ENCODE results near the gene EFL1.
A peak's percentile ranks its signal among the peaks of the same experiment; 100 is the strongest.

EFL1 gene

DNA sequence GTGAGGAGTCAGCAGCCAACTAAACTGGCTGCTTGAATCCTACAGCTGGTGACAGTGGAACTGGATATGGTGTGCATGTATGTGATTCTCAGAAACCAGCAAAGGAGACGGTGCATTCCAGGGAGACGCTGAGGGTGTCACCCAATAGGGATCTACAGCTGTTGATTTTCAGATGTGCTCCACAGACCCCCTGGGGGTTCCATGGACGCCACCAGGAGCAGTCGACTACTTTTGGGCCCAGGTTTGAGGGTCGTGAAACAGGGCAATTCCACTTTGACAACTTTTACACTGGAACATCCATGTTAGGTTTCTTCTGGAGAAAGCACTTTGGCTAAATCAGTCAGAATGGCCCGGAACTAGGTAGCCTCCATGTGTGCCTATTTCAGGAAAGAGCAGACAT, 145.2 kb downstream of the EFL1 start:
- no peak for DNase-seq

GRCh38 chr15:82114660-82115059, 147.9 kb downstream of the EFL1 start:
- no peak for DNase-seq

DNA sequence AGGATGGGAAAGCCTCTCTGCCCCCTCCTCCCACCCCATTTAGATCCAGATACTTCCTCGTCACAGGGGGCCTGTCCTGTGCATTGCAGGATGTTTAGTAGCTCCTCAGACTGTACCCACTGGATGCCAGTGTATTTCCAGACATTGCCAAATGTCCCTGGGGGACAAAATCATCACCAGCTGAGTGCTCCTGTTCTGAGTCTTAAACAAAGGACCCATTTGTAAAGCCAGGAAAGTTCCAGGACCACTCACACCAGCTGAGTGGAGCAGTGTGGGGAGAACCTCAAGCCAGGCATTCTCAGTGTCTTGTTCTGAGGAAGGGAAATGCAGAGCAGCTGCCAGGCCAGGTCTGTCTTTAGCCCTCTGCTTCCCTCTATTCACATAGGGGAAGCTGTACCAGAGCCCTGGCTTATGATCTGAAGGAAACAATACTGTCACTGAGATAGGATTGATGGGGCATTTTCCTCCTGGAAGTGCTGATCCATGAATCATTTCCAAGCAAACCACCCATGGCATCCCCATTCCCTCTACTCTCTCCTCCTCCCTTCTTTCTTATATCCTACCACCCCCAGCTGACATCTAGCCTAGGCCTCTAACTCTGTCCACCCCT, 149.3 kb downstream of the EFL1 start:
- no peak for DNase-seq

DNA sequence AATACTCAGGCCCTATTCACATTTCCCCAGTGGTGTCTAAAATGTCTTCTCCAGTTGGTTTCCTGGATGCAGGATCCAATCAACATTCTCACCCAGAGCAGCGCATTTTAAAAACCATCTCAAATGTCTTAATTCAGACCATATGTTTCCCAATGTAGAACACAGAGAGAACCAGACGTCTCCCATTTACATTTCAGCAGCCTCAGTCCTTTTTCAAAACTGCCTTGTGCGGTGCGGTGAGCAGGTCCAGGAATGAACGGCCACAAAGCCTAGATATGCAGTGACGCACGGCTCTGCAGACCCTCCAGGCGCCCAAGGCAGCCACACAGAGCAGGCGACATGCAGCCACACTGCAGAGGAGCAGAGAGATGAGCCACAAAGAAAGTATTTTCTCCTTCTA, 150.6 kb downstream of the EFL1 start:
- DNase-seq = no peak

DNA sequence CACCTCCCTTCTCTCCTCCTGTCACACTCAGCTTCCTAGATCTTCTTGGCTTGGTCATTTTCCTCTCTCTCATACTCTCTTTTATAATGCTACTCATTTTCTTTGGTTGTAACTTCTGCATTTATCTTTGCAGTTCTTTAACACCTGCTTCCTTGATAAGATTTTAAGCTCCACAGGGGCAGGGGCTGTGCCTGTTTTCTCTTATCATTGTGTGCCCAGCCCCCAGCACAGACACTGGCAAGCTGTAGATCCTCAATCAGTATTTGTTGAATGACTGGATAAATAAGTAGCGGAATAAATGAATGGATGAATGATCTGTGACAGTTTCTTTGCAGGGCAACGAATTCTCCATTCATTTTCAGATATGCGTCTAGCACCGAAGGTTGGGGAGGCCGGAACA, 152.4 kb downstream of the EFL1 start:
- no peak for DNase-seq

DNA sequence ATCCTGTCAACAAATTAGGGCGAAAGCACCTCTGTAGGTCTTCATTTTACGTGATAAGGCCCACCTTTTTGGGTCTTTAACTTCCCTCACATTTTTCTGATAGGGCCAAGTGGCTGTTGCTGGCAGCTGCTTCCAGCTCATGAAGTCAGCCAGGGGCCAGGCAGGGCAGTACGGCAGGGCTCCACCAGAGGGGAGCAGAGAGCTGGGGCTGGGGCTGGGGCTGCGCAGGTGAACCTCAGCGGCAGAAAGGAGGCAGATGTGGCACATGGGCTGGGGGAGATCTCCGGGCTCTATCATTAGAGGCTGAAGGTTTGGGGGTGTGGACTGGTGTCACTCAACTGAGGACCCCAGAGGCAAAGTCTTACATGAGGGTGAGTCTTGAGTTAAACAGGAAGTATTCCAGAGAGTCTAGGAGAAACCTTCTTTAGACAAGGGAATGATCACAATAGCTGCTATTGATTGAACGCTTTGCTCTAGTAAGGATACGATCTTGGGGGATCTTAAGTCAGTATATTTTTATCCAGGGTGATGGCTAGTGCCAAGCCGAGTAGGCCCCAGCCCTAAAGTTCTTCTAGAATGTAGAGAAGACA, 153.9 kb downstream of the EFL1 start:
- peak; percentile 24 to 36 for DNase-seq

DNA sequence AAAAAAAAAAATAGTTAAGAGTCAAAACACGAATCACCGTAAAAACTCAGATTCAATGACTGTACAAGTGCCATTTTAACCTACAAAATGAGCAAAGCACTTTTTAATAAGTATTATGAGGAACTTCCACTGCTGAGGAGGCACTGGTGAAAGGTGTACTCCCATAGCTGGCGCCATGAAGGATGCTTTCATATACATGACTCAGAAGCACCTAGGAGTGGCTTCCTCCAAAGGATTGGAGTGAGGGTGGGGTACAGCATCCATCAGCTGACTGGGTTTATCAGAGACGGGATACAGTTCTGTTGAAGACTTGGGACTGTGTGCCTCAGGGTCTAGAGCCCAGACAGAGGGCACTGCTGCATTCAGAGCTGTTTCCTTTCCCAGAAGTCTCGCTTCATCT, 155.9 kb downstream of the EFL1 start:
- DNase-seq = no peak

- DNase-seq = no peak
Observed at GRCh38 chr15:82105451-82106215, 156.9 kb downstream of the EFL1 start.

DNA sequence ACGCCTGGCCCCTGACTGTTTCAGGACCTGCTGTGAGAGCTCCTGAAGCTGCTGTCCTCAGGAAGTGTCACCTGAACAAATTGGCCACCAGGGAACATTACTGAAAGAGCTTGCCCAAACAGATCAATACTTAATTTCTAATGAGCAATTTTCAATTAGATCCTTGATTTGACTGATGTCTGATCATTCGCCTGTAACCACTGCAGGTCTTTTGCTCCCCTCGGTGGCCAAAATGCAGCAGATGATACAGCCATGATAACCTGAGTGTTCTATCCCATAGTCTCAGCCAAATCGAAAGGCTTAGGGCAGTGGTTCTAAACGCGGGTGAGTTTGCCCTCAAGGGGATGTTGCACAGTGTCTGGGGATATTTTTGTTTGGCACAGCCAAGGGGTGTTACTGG, 159.1 kb downstream of the EFL1 start:
- no peak for DNase-seq

DNA sequence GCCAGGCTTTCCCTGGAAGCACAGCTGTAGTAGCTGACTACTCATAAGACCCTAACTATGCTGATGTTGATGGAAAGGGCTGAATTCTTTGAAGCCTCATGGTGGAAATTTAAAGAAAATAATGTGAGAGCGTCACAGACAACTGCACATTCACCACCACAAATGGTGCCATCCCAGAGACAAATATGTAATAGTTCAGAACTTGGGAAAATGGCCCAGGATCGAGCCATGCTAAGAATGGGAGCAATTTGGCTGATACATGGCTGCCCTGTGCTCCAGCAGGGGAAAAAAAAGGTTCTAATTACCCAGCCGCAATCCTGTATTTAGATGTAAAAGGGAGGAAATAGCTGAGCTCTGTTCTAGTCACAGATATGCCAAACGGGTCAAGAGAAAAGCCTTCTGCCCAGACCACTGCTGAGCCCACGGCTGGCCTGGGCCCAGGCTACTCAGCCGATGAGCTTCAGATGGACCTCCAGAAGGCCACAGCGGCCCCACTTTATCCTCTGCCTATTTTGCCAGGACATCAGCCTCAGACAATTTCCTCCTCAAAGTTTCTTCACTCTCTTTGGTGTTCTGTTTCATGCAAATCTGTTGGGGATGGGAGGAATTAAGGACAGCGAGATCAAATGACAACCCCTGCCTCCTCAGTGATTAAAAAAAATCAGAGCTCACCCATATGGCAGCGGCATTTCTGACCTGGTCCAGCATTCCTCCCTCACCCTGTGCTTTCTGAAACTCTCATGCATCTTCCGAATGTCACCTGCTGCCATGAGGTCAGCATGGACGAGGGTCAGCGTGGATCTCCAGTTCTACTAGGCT, 162.2 kb downstream of the EFL1 start:
- no peak for DNase-seq

DNA sequence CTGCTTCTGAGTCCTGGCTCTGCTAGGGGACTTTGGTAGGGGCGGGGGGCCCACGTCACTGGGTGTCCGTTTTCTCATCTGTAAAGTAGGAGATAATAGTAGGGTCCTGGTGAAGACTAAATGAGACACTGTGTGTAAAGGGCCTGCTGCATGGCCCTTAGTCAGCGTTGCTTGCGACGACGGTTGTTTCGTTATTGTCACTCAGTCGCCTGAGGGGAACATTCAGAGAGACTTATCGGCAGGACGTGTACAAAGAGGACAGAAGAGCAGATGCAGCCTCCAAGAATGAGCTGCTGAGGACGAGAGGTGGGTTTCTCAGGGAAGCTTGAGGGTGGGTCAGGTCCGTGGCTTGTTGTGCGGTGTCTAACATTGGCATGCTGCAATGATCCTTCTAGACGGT, 163.9 kb downstream of the EFL1 start:
- no peak for DNase-seq

GRCh38 chr15:82095803-82096202, 166.7 kb downstream of the EFL1 start:
- no peak for DNase-seq

DNA sequence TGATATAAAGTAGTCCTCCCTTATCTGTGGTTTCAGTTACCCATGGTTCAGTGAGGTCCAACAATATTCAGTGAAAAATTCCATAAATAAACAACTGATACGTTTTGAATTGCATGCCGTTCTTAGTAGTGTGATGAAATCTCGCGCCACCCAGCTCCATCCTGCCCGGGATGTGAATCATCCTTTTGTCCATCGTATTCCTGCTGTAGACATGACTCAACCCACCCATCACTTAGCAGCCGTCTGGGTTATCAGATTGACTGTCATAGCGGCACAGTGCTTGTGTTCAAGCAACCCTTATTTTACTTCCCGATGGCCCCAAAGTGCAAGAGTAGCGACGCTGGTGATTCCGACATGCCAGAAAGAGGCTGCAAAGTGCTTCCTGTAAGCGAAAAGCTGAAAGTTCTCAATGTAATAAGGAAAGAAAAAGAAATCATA, 168.7 kb downstream of the EFL1 start:
- DNase-seq = no peak

DNA sequence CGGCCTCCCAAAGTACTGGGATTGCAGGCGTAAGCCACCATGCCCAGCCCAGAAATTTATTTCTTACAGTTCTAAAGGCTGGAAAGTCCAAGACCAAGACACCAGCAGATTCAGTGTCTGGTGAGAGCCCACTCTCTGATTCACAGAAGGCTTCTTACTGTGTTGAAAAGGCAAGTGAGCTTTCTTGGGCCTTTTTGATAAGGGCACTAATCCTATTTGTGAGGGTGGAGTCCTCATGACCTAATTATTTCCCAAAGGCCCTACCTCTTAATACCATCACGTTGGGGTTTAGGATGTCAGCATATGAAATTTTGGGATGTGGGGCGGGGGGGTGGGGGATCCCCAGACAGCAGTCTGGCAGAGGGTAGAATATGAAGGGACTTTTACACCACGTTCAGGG, 169.2 kb downstream of the EFL1 start:
- no peak for DNase-seq

GRCh38 chr15:82091636-82092140, 170.8 kb downstream of the EFL1 start:
- DNase-seq = no peak

DNA sequence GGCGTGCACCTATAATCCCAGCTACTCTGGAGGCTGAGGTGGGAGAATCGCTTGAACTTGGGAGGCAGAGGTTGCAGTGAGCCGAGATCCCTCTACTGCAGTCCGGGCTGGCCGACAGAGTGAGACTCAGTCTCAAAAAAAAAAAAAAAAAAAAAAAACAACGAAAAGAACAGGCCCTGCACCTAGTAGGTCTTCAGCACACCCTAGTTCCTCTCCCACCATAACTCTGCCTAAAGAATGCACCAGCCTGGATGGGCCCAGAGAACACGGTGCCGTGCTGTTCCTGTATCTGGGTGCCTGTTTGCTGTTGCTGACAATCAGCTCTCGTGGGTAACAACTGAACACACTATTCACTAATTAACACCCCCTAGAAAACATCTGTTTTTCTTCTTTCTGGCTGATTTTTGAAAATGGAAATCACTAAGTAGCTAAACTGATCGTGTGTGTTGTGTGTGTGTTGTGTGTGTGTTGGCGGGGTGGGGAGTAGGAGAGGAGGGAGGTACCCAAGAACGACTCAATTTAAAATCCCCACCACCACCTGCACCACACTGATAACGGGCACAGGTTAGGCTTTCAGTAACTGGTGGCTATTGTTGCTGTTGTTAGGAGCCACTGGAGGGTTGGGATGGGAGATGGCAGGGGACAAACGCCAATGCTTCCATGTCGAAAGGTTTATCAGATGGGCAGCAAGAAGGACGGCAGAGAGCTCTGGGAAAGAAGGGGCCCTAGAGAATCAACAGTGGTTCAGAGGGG, 176.1 kb downstream of the EFL1 start:
- DNase-seq = no peak

GRCh38 chr15:82081914-82082762, 180.4 kb downstream of the EFL1 start:
- DNase-seq = no peak

DNA sequence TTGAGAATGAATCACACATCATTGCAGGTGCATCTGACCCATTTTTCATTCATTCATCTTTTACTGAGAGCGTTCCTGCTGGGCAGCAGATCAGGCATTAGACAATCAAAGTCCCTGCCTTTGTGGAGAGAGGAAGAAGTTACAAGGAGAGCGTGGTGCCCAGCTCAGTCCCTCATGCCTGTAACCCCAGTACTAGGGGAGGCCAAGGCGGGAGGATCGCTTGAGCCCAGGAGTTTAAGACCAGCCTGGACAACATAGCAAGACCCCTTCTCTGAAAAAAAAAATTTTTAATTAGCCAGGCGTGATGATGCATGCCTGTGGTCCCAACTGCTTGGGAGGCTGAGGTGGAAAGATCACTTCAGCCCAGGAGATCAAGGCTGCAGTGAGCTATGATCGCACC, 181.8 kb downstream of the EFL1 start:
- DNase-seq = no peak

Measured in AML-193 (cell line).